H9 (cell line): ENCODE results near the gene POC1B. TPM values are rescaled to one million over a fixed set of nuclear protein-coding genes. Genes with fewer than 3 reads are reported as not detected.

Experiments used
- DNase-seq: peaks from one replicate; pipeline ENCODE4 v3.0.0-alpha.2; 2017
- H2AFZ ChIP-seq: one replicate; pipeline ENCODE4 v1.6.1; 2013; ENCODE audit warnings: mild to moderate bottlenecking, low read length, control low read depth, moderate library complexity
- H2AK5ac ChIP-seq: 2 replicates; pipeline ENCODE4 v1.6.1; 2013; ENCODE audit warnings: low read length, control low read depth, mixed read lengths; ENCODE audit not compliant: insufficient read length
- H2BK120ac ChIP-seq: one replicate; pipeline ENCODE4 v1.6.1; 2013; ENCODE audit warnings: low read depth, mild to moderate bottlenecking, low read length, control low read depth, inconsistent platforms; ENCODE audit not compliant: poor library complexity, severe bottlenecking
- H2BK12ac ChIP-seq: 2 replicates; pipeline ENCODE4 v1.6.1; 2013; ENCODE audit warnings: low read length, control low read depth, mixed read lengths, low read depth; ENCODE audit not compliant: insufficient read length
- H2BK15ac ChIP-seq: 2 replicates; pipeline ENCODE4 v1.6.1; 2013; ENCODE audit warnings: low read depth, low read length, control low read depth
- H2BK20ac ChIP-seq: one replicate; pipeline ENCODE4 v1.6.1; 2013; ENCODE audit warnings: low read depth, mild to moderate bottlenecking, low read length, control low read depth, inconsistent platforms; ENCODE audit not compliant: poor library complexity, severe bottlenecking
- H2BK5ac ChIP-seq: 2 replicates; pipeline ENCODE4 v1.6.1; 2013; ENCODE audit warnings: low read length, control low read depth, mixed read lengths; ENCODE audit not compliant: insufficient read length
- H3K14ac ChIP-seq: 2 replicates; pipeline ENCODE4 v1.6.1; 2013; ENCODE audit warnings: low read length, control low read depth; ENCODE audit not compliant: insufficient read depth
- H3K18ac ChIP-seq: 2 replicates; pipeline ENCODE4 v1.6.1; 2013; ENCODE audit warnings: low read depth, mild to moderate bottlenecking, mixed read lengths, low read length, control low read depth; ENCODE audit not compliant: insufficient read length
- H3K23ac ChIP-seq: 2 replicates; pipeline ENCODE4 v1.6.1; 2013; ENCODE audit warnings: low read length, control low read depth, mixed read lengths, low read depth; ENCODE audit not compliant: insufficient read length
- H3K23me2 ChIP-seq: 2 replicates; pipeline ENCODE4 v1.6.1; 2013; ENCODE audit warnings: low read depth, mild to moderate bottlenecking, mixed read lengths, low read length, control low read depth; ENCODE audit not compliant: insufficient read length, poor library complexity, severe bottlenecking
- H3K27ac ChIP-seq: 2 replicates; pipeline ENCODE4 v1.5.1; 2013; ENCODE audit warnings: low read length, control low read depth, mixed read lengths, low read depth; ENCODE audit not compliant: insufficient read length
- H3K27me3 ChIP-seq: 2 replicates; pipeline ENCODE4 v1.6.1; 2013; ENCODE audit warnings: low read length, control low read depth, inconsistent platforms; ENCODE audit not compliant: insufficient read depth
- H3K4ac ChIP-seq: 2 replicates; pipeline ENCODE4 v1.6.1; 2013; ENCODE audit warnings: low read depth, mild to moderate bottlenecking, control low read depth, inconsistent platforms, low read length, moderate library complexity
- H3K4me1 ChIP-seq: 2 replicates; pipeline ENCODE4 v1.6.1; 2013; ENCODE audit warnings: low read length, control low read depth, inconsistent platforms; ENCODE audit not compliant: insufficient read depth
- H3K4me2 ChIP-seq: 2 replicates; pipeline ENCODE4 v1.6.1; 2013; ENCODE audit warnings: low read length, control low read depth, mixed read lengths; ENCODE audit not compliant: insufficient read length, insufficient read depth
- H3K56ac ChIP-seq: 2 replicates; pipeline ENCODE4 v1.6.1; 2013; ENCODE audit warnings: low read depth, mild to moderate bottlenecking, mixed read lengths, low read length, control low read depth; ENCODE audit not compliant: insufficient read length
- H3K79me1 ChIP-seq: 2 replicates; pipeline ENCODE4 v1.6.1; 2013; ENCODE audit warnings: low read depth, mild to moderate bottlenecking, moderate library complexity, low read length, control low read depth, inconsistent platforms; ENCODE audit not compliant: insufficient read depth, poor library complexity, severe bottlenecking
- H3K79me2 ChIP-seq: 2 replicates; pipeline ENCODE4 v1.6.1; 2013; ENCODE audit warnings: low read length, control low read depth, inconsistent platforms; ENCODE audit not compliant: insufficient read depth
- H3K9ac ChIP-seq: 2 replicates; pipeline ENCODE4 v1.6.1; 2013; ENCODE audit warnings: low read length, control low read depth, mixed read lengths; ENCODE audit not compliant: insufficient read length; ENCODE audit errors: extremely low read depth
- H3K9me3 ChIP-seq: one replicate; pipeline ENCODE4 v1.6.1; 2013; ENCODE audit warnings: low read depth, low read length, inconsistent platforms; ENCODE audit not compliant: control insufficient read depth
- H3T11ph ChIP-seq: one replicate; pipeline ENCODE4 v1.6.1; 2013; ENCODE audit warnings: mild to moderate bottlenecking, low read length, control low read depth, inconsistent platforms
- H4K20me1 ChIP-seq: one replicate; pipeline ENCODE4 v1.6.1; 2013; ENCODE audit not compliant: control insufficient read depth, insufficient read length, insufficient read depth
- H4K5ac ChIP-seq: 2 replicates; pipeline ENCODE4 v1.6.1; 2013; ENCODE audit warnings: low read depth, mild to moderate bottlenecking, mixed read lengths, low read length, control low read depth; ENCODE audit not compliant: insufficient read length
- H4K8ac ChIP-seq: replicated peaks from 2 replicates; pipeline ENCODE4 v1.6.1; 2013; ENCODE audit warnings: low read length, control low read depth, mixed read lengths, low read depth; ENCODE audit not compliant: insufficient read length
- H4K91ac ChIP-seq: 2 replicates; pipeline ENCODE4 v1.6.1; 2013; ENCODE audit warnings: low read depth, mild to moderate bottlenecking, moderate library complexity, mixed read lengths, low read length, control low read depth; ENCODE audit not compliant: insufficient read length
- H3K27ac Mint-ChIP-seq, 3 experiments: 2 replicates in 2 of 3; 3 replicates in 1 of 3; pipeline ENCODE4 v1.8.0; 2020 to 2021; ENCODE audit warnings: mixed read lengths in 3 of 3, mild to moderate bottlenecking in 1 of 3, moderate library complexity in 1 of 3
- H3K27me3 Mint-ChIP-seq: 2 replicates; pipeline ENCODE4 v1.8.0; 2021; ENCODE audit warnings: low read depth, mild to moderate bottlenecking, moderate library complexity, mixed read lengths
- H3K36me3 Mint-ChIP-seq, 3 experiments: 2 replicates in 2 of 3; 3 replicates in 1 of 3; pipeline ENCODE4 v1.8.0; 2020 to 2021; ENCODE audit warnings: low read depth in 3 of 3, mixed read lengths in 3 of 3; ENCODE audit not compliant: insufficient read depth in 1 of 3
- H3K4me1 Mint-ChIP-seq, 2 experiments: 2 replicates each; pipeline ENCODE4 v1.8.0; 2020; ENCODE audit warnings: mixed read lengths in 2 of 2
- H3K4me3 Mint-ChIP-seq, 2 experiments: 2 replicates in 1 of 2; 3 replicates in 1 of 2; pipeline ENCODE4 v1.8.0; 2020 to 2021; ENCODE audit warnings: mild to moderate bottlenecking in 2 of 2, mixed read lengths in 2 of 2, moderate library complexity in 1 of 2
- H3K9me3 Mint-ChIP-seq, 2 experiments: 2 replicates in 1 of 2; 3 replicates in 1 of 2; pipeline ENCODE4 v1.8.0; 2020; ENCODE audit warnings: mild to moderate bottlenecking in 2 of 2, mixed read lengths in 2 of 2, moderate library complexity in 1 of 2
- CTCF ChIP-seq: fragments of 200-600 bp; sonication (generic); conservative IDR thresholded peaks from 3 replicates; pipeline ENCODE4 v1.8.0; 2021; ENCODE audit warnings: antibody characterized with exemption, mild to moderate bottlenecking
- WGBS: extraction: QIAGEN DNeasy Blood & Tissue Kit; methylation state at CpG from one replicate; pipeline ENCODE4 v1.1.7; 2013; ENCODE audit warnings: missing lambda C conversion rate, low lambda C conversion rate, mixed read lengths; ENCODE audit not compliant: insufficient read length; ENCODE audit errors: extremely low coverage; 5-methylcytosine and 5-hydroxymethylcytosine counted together
- total RNA-seq: library from RNA; stranded (reverse); gene quantifications from 2 replicates; pipeline ENCODE4 v1.2.1, GENCODE V29; 2021

The POC1B gene
- total RNA-seq, 1 experiment from 2014 or later: 12.5 TPM

GRCh38 chr12:89382328-89382727 is 143.5 kb downstream of the POC1B start:
- no peak overlapping the region for H3K4ac ChIP-seq
- H3K79me2 ChIP-seq: no peaks in the 10 kb centered on the region
- H2BK120ac ChIP-seq: no peak overlapping the region
- no peak overlapping the region for H2BK12ac ChIP-seq
- H3K27ac ChIP-seq: no peak overlapping the region
- H2AK5ac ChIP-seq: no peak overlapping the region
- H4K8ac ChIP-seq: no peak overlapping the region
- no peak overlapping the region for H2BK20ac ChIP-seq
- H4K5ac ChIP-seq: no peak overlapping the region
- H2AFZ ChIP-seq: no peak overlapping the region
- H3K9me3 ChIP-seq: no peaks in the 10 kb centered on the region
- no CpG with 5 or more reads among the region's 5 CpGs for WGBS
- TF ChIP-seq CTCF: no peak
- H2BK15ac ChIP-seq: no peak overlapping the region
- no peak overlapping the region for H4K91ac ChIP-seq
- H3K9me3 Mint-ChIP-seq: no peaks in the 10 kb centered on the region; a peak in 1 of 5 replicates
- H3K56ac ChIP-seq: no peak overlapping the region
- no peak overlapping the region for H3T11ph ChIP-seq
- peaks cover 29 to 31% of the 10 kb centered on the region in 2 experiments for H3K4me1 Mint-ChIP-seq
- H4K20me1 ChIP-seq: no peaks in the 10 kb centered on the region
- H3K27me3 Mint-ChIP-seq: no peaks in the 10 kb centered on the region
- no peak overlapping the region for H3K23ac ChIP-seq
- no peaks in the 10 kb centered on the region for H3K79me1 ChIP-seq
- H3K18ac ChIP-seq: no peak overlapping the region
- H3K23me2 ChIP-seq: no peaks in the 10 kb centered on the region
- H3K4me1 ChIP-seq: peaks cover 11% of the 10 kb centered on the region; the same call in 1 of the 2 replicates
- no peak for DNase-seq
- no peak overlapping the region for H3K9ac ChIP-seq
- no peak overlapping the region for H2BK5ac ChIP-seq
- H3K27ac Mint-ChIP-seq: no peak overlapping the region
- no peak overlapping the region for H3K14ac ChIP-seq
- no peaks in the 10 kb centered on the region for H3K27me3 ChIP-seq
- no peak overlapping the region for H3K4me2 ChIP-seq
- peaks cover 0 to 7% (median 0%) of the 10 kb centered on the region in 3 experiments; a peak in 2 of 7 replicates for H3K36me3 Mint-ChIP-seq
- H3K4me3 Mint-ChIP-seq: no peak overlapping the region
